Gastroesophageal sphincter (tissue), 4 donors: ENCODE data around the gene FSD1L. TPM values are rescaled to one million over a fixed set of nuclear protein-coding genes. Genes with fewer than 3 reads are reported as not detected.

Source experiments
- ATAC-seq: fragments of 150-250 bp; one replicate; pipeline ENCODE4 v1.9.1; 2016; ENCODE audit warnings: mild to moderate bottlenecking, moderate library complexity
- H3K27ac ChIP-seq, 4 donors: fragments of 200-600 bp; sonication (generic) in 3 of 4; 1 replicate in 3 of 4; 2 replicates in 1 of 4; pipeline ENCODE4 v1.5.1; 2016 to 2019
- H3K27me3 ChIP-seq: fragments of 200-600 bp; sonication (generic); one replicate; pipeline ENCODE4 v1.5.1; 2019
- H3K36me3 ChIP-seq, 2 donors: fragments of 200-600 bp; sonication (generic); one replicate each; pipeline ENCODE4 v1.5.1; 2019; ENCODE audit warnings: control low read depth in 1 of 2
- H3K4me1 ChIP-seq, 3 donors: fragments of 200-600 bp; sonication (generic); 1 replicate in 2 of 3; 2 replicates in 1 of 3; pipeline ENCODE4 v1.5.1; 2016 to 2019; ENCODE audit warnings: control low read depth in 2 of 3
- H3K4me3 ChIP-seq, 2 donors: fragments of 200-600 bp; sonication (generic); one replicate each; pipeline ENCODE4 v1.5.1; 2019; ENCODE audit warnings: mild to moderate bottlenecking in 1 of 2, moderate library complexity in 1 of 2
- H3K9me3 ChIP-seq, 3 donors: fragments of 200-600 bp; sonication (generic); one replicate each; pipeline ENCODE4 v1.5.1; 2017 to 2019; ENCODE audit warnings: control low read depth in 2 of 3
- EP300 ChIP-seq: sonication (generic); formaldehyde crosslinking; IDR thresholded peaks from one replicate; pipeline ENCODE4 v1.6.1; 2017; ENCODE audit warnings: antibody characterized with exemption, mild to moderate bottlenecking
- POLR2A ChIP-seq, 2 donors: fragments of 450-650 bp; IDR thresholded peaks; one replicate each; pipeline ENCODE4 v1.6.1; 2017; ENCODE audit warnings: antibody characterized with exemption in 2 of 2, mild to moderate bottlenecking in 2 of 2, moderate library complexity in 1 of 2
- POLR2AphosphoS5 ChIP-seq: sonication (generic); formaldehyde crosslinking; IDR thresholded peaks from one replicate; pipeline ENCODE4 v1.6.1; 2017; ENCODE audit warnings: antibody characterized with exemption
- WGBS, 2 donors: methylation state at CpG; one replicate each; pipeline ENCODE4 v1.1.5; 2018; ENCODE audit warnings: low coverage in 1 of 2; 5-methylcytosine and 5-hydroxymethylcytosine counted together
- total RNA-seq, 4 donors: library from RNA; depleted of rRNA; stranded (reverse); fragments of >200 nt; gene quantifications; one replicate each; pipeline ENCODE4 v1.1.0, GENCODE V29; 2016
- TF ChIP-seq, protein P1 (sequence below), 4 experiments: fragments of 200-600 bp in 2 of 4; fragments of 450-650 bp in 2 of 4; sonication (generic) in 1 of 4; IDR thresholded peaks; one replicate each; pipeline ENCODE4 v1.5.1; 2017 to 2019; ENCODE audit warnings: antibody characterized with exemption in 4 of 4, mild to moderate bottlenecking in 2 of 4, moderate library complexity in 2 of 4

FSD1L gene
- 1 to 10 TPM; 2.7 to 10.0 (median 3.4) TPM for total RNA-seq

DNA sequence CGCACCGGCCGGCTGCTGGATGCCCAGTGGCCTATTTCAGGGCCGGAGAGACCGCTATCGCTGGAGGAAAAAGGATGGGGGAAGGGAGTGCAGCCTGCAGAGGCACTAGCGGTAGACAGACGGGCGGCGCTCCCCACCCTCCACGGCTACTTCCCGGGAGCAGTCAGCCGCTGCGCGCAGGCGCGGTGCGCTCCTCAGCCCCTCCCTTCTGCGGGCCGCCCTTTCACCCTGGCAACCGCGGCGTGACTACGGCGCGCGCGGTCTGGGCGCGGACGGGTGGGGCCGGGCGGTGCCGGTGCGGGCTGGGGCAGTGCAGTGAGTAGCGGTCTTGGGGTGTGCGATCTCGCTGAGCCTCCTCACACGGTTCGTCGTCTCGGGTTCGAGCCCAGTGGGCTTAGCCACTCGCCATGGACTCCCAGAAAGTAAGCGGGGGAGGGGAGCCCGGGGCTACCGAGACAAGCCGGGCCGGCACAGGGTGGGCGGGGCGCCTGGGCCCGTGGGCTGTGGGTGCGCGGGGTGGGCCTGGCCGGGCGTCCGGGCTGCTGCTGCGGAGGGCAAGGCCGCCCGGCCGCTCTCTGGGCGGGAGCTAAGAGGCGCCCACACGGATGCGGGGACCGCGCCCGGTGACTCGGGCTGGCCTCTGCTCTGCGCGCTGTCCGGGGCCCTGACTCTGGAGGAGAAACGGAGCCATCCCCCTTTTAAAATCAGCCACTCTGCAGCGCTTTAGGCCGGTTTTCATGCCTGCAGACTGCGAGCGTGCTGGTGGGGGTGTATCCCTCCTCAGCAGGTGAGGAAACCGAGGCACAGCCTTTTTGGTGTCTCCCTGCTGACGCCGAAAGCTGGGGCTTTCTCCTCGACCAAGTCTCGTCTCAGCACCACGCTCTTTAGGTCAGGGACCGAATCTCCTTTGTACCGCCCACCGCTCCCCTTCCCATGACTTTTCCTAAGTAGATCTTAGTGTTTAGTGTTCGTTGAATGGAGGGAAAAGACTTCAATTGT is at the start of gene FSD1L:
FSD1L (plus strand) TSS at position 221 of the 999 bp plus-strand sequence; CDS start at position 408, 187 bp downstream.
- ATAC-seq, result peak; percentile 99
- H3K27ac ChIP-seq, result peak within 1 kb of the TSS; percentile 22 to 85 (median 84)
- H3K9me3 ChIP-seq, result no peaks in the 10 kb centered on the region
- no peaks in the 10 kb centered on the region for H3K27me3 ChIP-seq
- H3K4me1 ChIP-seq, result peaks cover 0 to 41% (median 0%) of the 10 kb centered on the region in 3 donors
- TF ChIP-seq POLR2AphosphoS5, result peak; percentile 38
- TF ChIP-seq, protein P1, sequence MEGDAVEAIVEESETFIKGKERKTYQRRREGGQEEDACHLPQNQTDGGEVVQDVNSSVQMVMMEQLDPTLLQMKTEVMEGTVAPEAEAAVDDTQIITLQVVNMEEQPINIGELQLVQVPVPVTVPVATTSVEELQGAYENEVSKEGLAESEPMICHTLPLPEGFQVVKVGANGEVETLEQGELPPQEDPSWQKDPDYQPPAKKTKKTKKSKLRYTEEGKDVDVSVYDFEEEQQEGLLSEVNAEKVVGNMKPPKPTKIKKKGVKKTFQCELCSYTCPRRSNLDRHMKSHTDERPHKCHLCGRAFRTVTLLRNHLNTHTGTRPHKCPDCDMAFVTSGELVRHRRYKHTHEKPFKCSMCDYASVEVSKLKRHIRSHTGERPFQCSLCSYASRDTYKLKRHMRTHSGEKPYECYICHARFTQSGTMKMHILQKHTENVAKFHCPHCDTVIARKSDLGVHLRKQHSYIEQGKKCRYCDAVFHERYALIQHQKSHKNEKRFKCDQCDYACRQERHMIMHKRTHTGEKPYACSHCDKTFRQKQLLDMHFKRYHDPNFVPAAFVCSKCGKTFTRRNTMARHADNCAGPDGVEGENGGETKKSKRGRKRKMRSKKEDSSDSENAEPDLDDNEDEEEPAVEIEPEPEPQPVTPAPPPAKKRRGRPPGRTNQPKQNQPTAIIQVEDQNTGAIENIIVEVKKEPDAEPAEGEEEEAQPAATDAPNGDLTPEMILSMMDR (IDR thresholded peaks at IDR 0.05), result peak in 2 of 4 experiments; percentile 20 to 54
- peak; percentile 26 to 27 for TF ChIP-seq POLR2A (IDR thresholded peaks at IDR 0.05)
- TF ChIP-seq EP300, result no peak
- 0 to 2% methylated on average over 6 to 9 of the region's 87 CpGs for WGBS, 2 donors
- no peaks in the 10 kb centered on the region for H3K36me3 ChIP-seq
- H3K4me3 ChIP-seq, result peak within 1 kb of the TSS; percentile 74 to 97

DNA sequence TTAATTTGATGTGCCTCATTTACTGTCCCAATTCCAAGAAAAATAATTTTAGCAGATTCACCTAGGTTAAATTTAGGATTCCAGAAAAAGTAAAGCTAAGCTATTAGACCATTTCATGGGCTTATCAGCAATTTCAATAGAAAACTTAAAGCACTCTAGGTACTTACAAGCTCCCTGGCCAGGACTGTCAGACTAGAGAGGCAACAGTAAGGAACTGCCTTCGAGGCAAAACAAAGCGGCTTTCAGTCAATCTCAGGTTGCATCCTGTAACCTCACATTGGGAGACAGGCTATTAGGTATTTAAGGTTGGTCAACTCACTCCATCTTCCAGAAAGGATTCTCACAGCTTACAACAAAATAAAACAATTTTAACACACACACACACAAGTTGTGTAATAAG is 48.7 kb upstream of the FSD1L start:
- no peak for TF ChIP-seq POLR2AphosphoS5
- no peak for TF ChIP-seq POLR2A (IDR thresholded peaks at IDR 0.05)
- no peak for TF ChIP-seq EP300
- TF ChIP-seq, protein P1 (IDR thresholded peaks at IDR 0.05), result no peak
- Histone ChIP-seq H3K27ac (no peak overlapping the region), H3K4me1 (no peaks in the 10 kb centered on the region), H3K27me3 (peaks cover 4% of the 10 kb centered on the region), H3K4me3 (no peak overlapping the region), H3K36me3 (no peaks in the 10 kb centered on the region), H3K9me3 (no peaks in the 10 kb centered on the region)
- 79 to 86% methylated on average over 1 to 2 of the region's 2 CpGs for WGBS, 2 donors
- ATAC-seq, result no peak

DNA sequence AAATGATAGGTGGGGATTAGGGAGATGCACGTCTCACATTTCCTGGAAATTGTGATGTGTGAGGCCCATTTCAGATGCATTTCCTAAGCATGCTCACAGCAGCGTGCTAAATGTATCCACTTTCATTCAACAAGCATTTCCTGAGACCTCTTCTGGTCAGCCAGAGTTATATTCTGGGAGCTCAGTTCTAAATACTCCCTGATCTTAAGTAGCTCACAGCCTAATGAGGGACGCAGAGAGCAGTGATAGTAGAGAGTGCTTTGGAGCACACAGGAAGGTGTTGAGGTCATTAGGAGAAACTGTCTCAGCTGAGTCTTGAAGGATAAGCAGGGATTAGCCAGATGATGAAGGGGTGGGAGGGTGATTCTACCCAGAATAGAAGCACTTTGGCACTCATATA is 46.2 kb upstream of the FSD1L start:
- 34 to 64% methylated on average over 2 to 3 of the region's 3 CpGs for WGBS, 2 donors
- H3K4me1 ChIP-seq, result no peaks in the 10 kb centered on the region
- no peak overlapping the region for H3K4me3 ChIP-seq
- no peak overlapping the region for H3K27ac ChIP-seq
- ATAC-seq, result no peak
- H3K9me3 ChIP-seq, result no peaks in the 10 kb centered on the region
- TF ChIP-seq POLR2A (IDR thresholded peaks at IDR 0.05), result no peak
- no peak for TF ChIP-seq EP300
- TF ChIP-seq, protein P1 (IDR thresholded peaks at IDR 0.05), result no peak
- TF ChIP-seq POLR2AphosphoS5, result no peak
- H3K27me3 ChIP-seq, result peaks cover 4% of the 10 kb centered on the region
- H3K36me3 ChIP-seq, result no peaks in the 10 kb centered on the region

DNA sequence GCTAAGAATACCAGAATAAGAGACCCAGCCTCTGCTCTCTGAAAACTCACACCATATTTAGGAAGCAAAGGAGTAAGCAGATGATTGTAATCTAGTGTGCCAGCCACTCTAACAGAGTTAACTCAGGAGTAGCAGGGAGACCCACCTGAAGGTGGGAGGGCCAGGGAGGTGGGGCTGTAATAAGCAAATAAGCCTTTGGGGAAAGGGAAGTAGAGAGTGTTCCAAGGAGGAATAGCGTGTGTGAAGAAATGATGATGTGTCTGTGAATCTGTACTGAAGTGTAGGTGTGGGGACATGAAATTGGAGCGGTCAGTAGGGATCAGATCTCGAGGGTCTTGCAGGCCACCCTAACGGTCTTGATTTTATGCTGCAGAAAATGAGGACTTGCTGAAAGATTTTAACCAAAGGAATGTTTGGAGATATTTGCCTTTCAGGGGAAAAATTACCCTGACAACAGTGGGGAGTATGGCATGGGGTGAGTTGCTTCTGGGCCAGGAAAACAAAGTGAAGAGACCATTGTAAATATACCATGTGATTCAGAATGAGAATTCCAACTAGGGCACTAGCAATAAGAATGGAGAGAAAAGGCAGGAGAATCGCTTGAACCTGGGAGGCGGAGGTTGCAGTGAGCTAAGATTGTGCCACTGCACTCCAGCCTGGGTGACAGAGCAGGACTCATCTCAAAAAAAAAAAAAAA is 44.1 kb upstream of the FSD1L start:
- TF ChIP-seq, protein P1 (IDR thresholded peaks at IDR 0.05), result no peak
- TF ChIP-seq EP300, result no peak
- TF ChIP-seq POLR2AphosphoS5, result no peak
- TF ChIP-seq POLR2A (IDR thresholded peaks at IDR 0.05), result no peak
- Histone ChIP-seq H3K9me3 (peaks cover 0 to 8% (median 0%) of the 10 kb centered on the region in 3 donors), H3K27ac (no peak overlapping the region), H3K4me3 (no peak overlapping the region), H3K36me3 (no peaks in the 10 kb centered on the region), H3K4me1 (no peaks in the 10 kb centered on the region), H3K27me3 (peaks cover 4% of the 10 kb centered on the region)
- ATAC-seq, result no peak
- 72 to 76% methylated on average over 3 to 6 of the region's 6 CpGs for WGBS, 2 donors
